ENCODE results near the gene CORO1A.

CORO1A gene

DNA sequence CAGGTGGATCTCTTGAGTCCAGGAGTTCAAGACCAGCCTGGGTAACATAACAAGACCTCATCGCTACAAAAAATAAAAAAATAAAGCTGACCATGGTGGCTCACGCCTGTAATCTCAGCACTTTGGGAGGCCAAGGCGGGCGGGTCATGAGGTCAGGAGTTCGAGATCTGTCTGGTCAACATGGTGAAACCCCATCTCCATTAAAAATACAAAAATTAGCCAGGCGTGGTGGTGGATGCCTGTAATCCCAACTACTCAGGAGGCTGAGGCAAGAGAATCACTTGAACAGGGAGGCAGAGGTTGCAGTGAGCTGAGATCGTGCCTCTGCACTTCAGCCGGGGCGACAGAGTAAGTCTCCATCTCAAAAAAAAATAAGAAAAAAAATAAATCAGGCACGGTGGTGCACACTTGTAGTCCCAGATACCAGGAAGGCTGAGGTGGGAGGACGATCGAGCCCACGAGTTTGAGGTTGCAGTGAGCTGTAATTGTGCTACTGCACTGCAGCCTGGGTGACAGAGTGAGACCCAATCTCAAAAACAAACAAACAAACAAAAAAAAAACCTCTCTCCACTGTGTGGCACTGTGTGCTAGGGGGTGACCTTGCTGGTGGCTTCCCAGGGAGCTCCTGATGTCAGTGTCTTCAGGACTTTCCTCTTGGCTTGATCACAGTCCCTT, 40.6 kb upstream of the CORO1A start:
- Histone ChIP-seq H3K27me3 (no peaks in the 10 kb centered on the region), H3K9me3 (no peaks in the 10 kb centered on the region), H3K36me3 (no peaks in the 10 kb centered on the region), H3K4me3 (ENCODE audit: low read depth, low read length) (no peak overlapping the region), H3K4me1 (no peaks in the 10 kb centered on the region; the same call in 1 of the 2 replicates)
- TF ChIP-seq, protein P1, sequence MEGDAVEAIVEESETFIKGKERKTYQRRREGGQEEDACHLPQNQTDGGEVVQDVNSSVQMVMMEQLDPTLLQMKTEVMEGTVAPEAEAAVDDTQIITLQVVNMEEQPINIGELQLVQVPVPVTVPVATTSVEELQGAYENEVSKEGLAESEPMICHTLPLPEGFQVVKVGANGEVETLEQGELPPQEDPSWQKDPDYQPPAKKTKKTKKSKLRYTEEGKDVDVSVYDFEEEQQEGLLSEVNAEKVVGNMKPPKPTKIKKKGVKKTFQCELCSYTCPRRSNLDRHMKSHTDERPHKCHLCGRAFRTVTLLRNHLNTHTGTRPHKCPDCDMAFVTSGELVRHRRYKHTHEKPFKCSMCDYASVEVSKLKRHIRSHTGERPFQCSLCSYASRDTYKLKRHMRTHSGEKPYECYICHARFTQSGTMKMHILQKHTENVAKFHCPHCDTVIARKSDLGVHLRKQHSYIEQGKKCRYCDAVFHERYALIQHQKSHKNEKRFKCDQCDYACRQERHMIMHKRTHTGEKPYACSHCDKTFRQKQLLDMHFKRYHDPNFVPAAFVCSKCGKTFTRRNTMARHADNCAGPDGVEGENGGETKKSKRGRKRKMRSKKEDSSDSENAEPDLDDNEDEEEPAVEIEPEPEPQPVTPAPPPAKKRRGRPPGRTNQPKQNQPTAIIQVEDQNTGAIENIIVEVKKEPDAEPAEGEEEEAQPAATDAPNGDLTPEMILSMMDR (IDR thresholded peaks at IDR 0.05; ENCODE audit: low read depth, low read length) = peak; percentile 50
- DNase-seq = peak; percentile 19

DNA sequence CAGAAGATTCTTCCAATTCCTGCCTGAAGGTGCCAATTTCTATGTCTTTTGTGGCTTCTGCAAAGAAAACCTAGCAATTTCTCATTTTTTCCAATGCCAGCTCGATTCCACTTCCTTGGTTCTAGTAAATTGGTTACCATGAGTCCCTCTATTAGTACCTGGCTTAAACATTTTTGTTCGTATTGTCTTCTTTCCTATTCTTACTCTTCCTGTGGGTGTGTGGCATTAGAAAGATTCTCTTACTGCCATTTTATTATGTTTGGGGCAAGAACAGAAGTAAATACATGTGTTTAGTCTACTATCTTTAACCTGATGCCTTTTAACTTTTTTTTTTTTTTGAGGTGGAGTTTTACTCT, 40.1 kb upstream of the CORO1A start:
- TF ChIP-seq, protein P1 (IDR thresholded peaks at IDR 0.05; ENCODE audit: low read depth, low read length) = no peak
- Histone ChIP-seq H3K36me3 (no peaks in the 10 kb centered on the region), H3K27me3 (no peaks in the 10 kb centered on the region), H3K4me1 (no peaks in the 10 kb centered on the region; the same call in 1 of the 2 replicates), H3K9me3 (peaks cover 3% of the 10 kb centered on the region; the same call in 1 of the 2 replicates), H3K4me3 (ENCODE audit: low read depth, low read length) (no peak overlapping the region)
- no peak for DNase-seq

DNA sequence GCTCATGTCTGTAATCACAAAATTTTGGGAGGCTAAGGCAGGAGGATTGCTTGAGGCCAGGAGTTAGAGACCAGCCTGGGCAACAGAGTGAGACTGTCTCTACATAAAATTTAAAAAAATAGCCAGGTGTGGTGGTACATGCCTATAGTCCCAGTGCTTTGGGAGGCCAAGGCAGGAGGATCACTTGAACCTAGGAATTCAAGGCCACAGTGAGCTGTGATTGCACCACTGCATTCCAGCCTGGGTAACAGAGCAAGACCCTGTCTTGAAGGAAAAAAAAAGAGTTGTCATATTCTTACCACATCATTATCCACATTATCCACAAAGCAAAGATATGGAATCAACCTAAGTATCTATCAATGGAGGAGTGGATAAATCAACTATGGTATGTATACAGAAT, 39.4 kb upstream of the CORO1A start:
- H3K4me3 ChIP-seq (ENCODE audit: low read depth, low read length) = no peak overlapping the region
- no peak for DNase-seq
- TF ChIP-seq, protein P1 (IDR thresholded peaks at IDR 0.05; ENCODE audit: low read depth, low read length) = no peak
- no peaks in the 10 kb centered on the region for H3K36me3 ChIP-seq
- no peaks in the 10 kb centered on the region; the same call in 1 of the 2 replicates for H3K4me1 ChIP-seq
- no peaks in the 10 kb centered on the region for H3K27me3 ChIP-seq
- H3K9me3 ChIP-seq = peaks cover 3% of the 10 kb centered on the region; the same call in 1 of the 2 replicates

DNA sequence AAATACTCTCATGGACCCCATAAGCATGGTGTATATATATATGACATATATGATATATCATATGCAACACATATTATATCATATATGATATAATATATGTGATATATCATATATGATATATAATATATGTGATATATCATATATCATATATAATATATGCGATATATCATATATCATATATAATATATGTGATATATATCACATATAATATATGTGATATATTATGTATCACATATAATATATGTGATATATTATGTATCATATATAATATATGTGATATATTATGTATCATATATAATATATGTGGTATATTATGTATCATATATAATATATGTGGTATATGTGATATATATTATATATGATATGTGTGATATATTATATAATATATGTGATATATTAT, 38.5 kb upstream of the CORO1A start:
- H3K4me1 ChIP-seq = no peaks in the 10 kb centered on the region; the same call in 1 of the 2 replicates
- DNase-seq = no peak
- H3K4me3 ChIP-seq (ENCODE audit: low read depth, low read length) = no peak overlapping the region
- H3K27me3 ChIP-seq = no peaks in the 10 kb centered on the region
- H3K9me3 ChIP-seq = peaks cover 3% of the 10 kb centered on the region; the same call in 1 of the 2 replicates
- TF ChIP-seq, protein P1 (IDR thresholded peaks at IDR 0.05; ENCODE audit: low read depth, low read length) = no peak
- no peaks in the 10 kb centered on the region for H3K36me3 ChIP-seq

DNA sequence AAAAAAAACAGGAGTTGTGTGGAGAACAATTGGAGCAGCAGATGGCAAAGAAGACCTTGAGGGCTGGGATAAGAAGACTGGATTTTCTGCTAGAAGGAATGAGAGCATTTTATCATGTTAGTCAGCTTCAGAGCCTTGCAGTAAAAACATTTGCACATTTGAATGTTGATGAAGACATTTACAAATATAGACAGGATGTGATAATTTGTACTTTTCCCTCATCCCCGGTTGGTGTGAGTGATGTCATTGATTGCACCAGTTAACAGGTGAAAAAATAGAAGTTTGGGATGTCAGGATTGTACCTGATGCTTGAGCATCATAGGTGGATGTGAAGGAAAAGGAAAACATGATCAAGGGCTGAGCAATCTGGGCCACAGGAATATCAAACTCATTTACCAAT, 37.7 kb upstream of the CORO1A start:
- H3K4me3 ChIP-seq (ENCODE audit: low read depth, low read length) = no peak overlapping the region
- TF ChIP-seq, protein P1 (IDR thresholded peaks at IDR 0.05; ENCODE audit: low read depth, low read length) = no peak
- H3K4me1 ChIP-seq = no peaks in the 10 kb centered on the region; the same call in 1 of the 2 replicates
- peaks cover 3% of the 10 kb centered on the region; the same call in 1 of the 2 replicates for H3K9me3 ChIP-seq
- no peaks in the 10 kb centered on the region for H3K27me3 ChIP-seq
- no peak for DNase-seq
- no peaks in the 10 kb centered on the region for H3K36me3 ChIP-seq

DNA sequence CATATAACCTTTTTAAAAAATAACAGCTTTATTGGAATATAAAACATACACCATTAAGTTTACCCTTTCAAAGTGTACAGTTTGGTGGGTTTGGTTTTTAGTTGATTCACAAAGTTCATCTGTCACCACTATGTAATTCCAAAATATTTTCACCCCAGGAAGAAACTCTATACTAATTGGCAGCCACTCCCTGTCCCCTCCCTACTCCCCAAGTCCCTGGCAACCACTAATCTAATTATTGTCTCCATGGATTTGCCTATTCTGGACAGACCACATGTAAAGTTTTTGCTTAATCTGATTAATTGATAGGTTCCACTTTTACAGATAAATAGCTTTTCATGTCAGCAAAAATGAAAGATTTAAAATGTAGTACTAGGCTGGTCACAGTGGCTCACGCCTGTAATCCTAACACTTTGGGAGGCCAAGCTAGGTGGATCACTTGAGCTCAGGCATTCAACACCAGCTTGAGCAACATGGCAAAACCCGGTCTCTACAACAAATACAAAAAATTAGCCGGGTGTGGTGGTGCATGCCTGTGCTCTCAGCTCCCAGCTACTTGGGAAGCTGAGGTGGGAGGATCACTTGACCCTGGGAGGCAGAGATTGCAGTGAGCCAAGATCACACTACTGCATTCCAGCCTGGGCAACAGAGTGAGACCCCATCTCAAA, 35.4 kb upstream of the CORO1A start:
- Histone ChIP-seq H3K36me3 (no peaks in the 10 kb centered on the region), H3K9me3 (peaks cover 3% of the 10 kb centered on the region; the same call in 1 of the 2 replicates), H3K27me3 (no peaks in the 10 kb centered on the region), H3K4me3 (ENCODE audit: low read depth, low read length) (no peak overlapping the region), H3K4me1 (no peaks in the 10 kb centered on the region; the same call in 1 of the 2 replicates)
- DNase-seq = no peak
- TF ChIP-seq, protein P1 (IDR thresholded peaks at IDR 0.05; ENCODE audit: low read depth, low read length) = no peak
